D721Med (cell line): ENCODE measurements around the gene SCFD2.

Experiments used
- DNase-seq: peaks from one replicate; pipeline ENCODE4 v3.0.0; 2011; ENCODE audit warnings: low spot score; ENCODE audit not compliant: insufficient read length
- FAIRE-seq: peaks from 2 replicates; lab custom pipeline; 2011; peaks lifted over from hg19 to GRCh38; lab: Jason Lieb, UNC
- CTCF ChIP-seq: IDR thresholded peaks from 2 replicates; pipeline ENCODE4 v1.5.1; 2012; ENCODE audit warnings: mild to moderate bottlenecking, control low read depth; ENCODE audit not compliant: insufficient read depth; ENCODE audit errors: missing control alignments

The SCFD2 gene

GRCh38 chr4:52945982-52946381, 419.9 kb downstream of the SCFD2 start:
- no peak for FAIRE-seq
- no peak for DNase-seq

GRCh38 chr4:52945326-52945898, 420.4 kb downstream of the SCFD2 start:
- FAIRE-seq (no peak), DNase-seq (no peak)
- TF ChIP-seq CTCF: no peak

More at GRCh38 chr4:52945982-52946381, 419.9 kb downstream of the SCFD2 start:
- TF ChIP-seq CTCF: no peak

GRCh38 chr4:52943677-52944076, 422.2 kb downstream of the SCFD2 start:
- FAIRE-seq (no peak), DNase-seq (no peak)
- no peak for TF ChIP-seq CTCF

GRCh38 chr4:52942936-52943335, 422.9 kb downstream of the SCFD2 start:
- FAIRE-seq (no peak), DNase-seq (no peak)
- TF ChIP-seq CTCF: no peak

- TF ChIP-seq CTCF: no peak
- DNase-seq (no peak), FAIRE-seq (no peak)
Observed at GRCh38 chr4:52941450-52941849, 424.4 kb downstream of the SCFD2 start.

- no peak for FAIRE-seq
- DNase-seq: no peak
- no peak for TF ChIP-seq CTCF
Observed at GRCh38 chr4:52939739-52940138, 426.1 kb downstream of the SCFD2 start.

GRCh38 chr4:52939325-52939724, 426.5 kb downstream of the SCFD2 start:
- TF ChIP-seq CTCF: no peak
- FAIRE-seq: no peak

More at GRCh38 chr4:52939325-52939724, 426.5 kb downstream of the SCFD2 start:
- DNase-seq: no peak
